OCI-LY3 (cell line): ENCODE data around the gene IL21R.

Source experiments
- H2AFZ ChIP-seq: fragments of 200-600, 300-600 bp; shearing (Covaris generic); 2 replicates; pipeline ENCODE4 v1.6.0; 2014; ENCODE audit warnings: antibody characterized with exemption, low read depth, low read length
- H3K27ac ChIP-seq: fragments of 200-600, 300-600 bp; sonication (generic); 2 replicates; pipeline ENCODE4 v1.5.1; 2014; ENCODE audit warnings: mild to moderate bottlenecking, low read length, moderate library complexity, mixed read lengths
- H3K27me3 ChIP-seq: fragments of 200-600, 300-600 bp; sonication (generic); 2 replicates; pipeline ENCODE4 v1.6.1; 2014; ENCODE audit warnings: low read depth, low read length, mixed read lengths
- H3K36me3 ChIP-seq: fragments of 200-600, 300-600 bp; sonication (generic); replicated peaks from 2 replicates; pipeline ENCODE3; 2014; ENCODE audit warnings: low read depth, low read length, mixed read lengths
- H3K4me1 ChIP-seq: fragments of 300-600, 200-600 bp; sonication (generic); 2 replicates; pipeline ENCODE4 v1.6.1; 2014; ENCODE audit warnings: low read length, mixed read lengths
- H3K4me2 ChIP-seq: fragments of 200-600, 300-600 bp; sonication (generic); 2 replicates; pipeline ENCODE4 v1.6.1; 2014; ENCODE audit warnings: low read length, mixed read lengths
- H3K4me3 ChIP-seq: fragments of 300-600, 200-600 bp; sonication (generic); 2 replicates; pipeline ENCODE4 v1.5.1; 2014; ENCODE audit warnings: antibody characterized with exemption, mild to moderate bottlenecking, low read length, moderate library complexity
- H3K79me2 ChIP-seq: fragments of 300-600, 200-600 bp; shearing (Covaris generic); 2 replicates; pipeline ENCODE4 v1.6.1; 2014; ENCODE audit warnings: mild to moderate bottlenecking, low read length, mixed read lengths
- H3K9ac ChIP-seq: fragments of 300-600, 200-600 bp; shearing (Covaris generic); 2 replicates; pipeline ENCODE4 v1.6.0; 2014; ENCODE audit warnings: mild to moderate bottlenecking, low read length, moderate library complexity
- H3K9me3 ChIP-seq: fragments of 200-600, 300-600 bp; shearing (Covaris generic); 2 replicates; pipeline ENCODE4 v1.6.1; 2014; ENCODE audit warnings: low read length, mixed read lengths; ENCODE audit not compliant: insufficient read depth
- H4K20me1 ChIP-seq: fragments of 200-600, 300-600 bp; sonication (generic); 2 replicates; pipeline ENCODE4 v1.6.1; 2016; ENCODE audit warnings: low read length, mixed read lengths; ENCODE audit not compliant: insufficient read depth
- CTCF ChIP-seq: fragments of 200-600, 300-600 bp; sonication (generic); IDR thresholded peaks from 2 replicates; pipeline ENCODE4 v1.5.1; 2014; ENCODE audit warnings: antibody characterized with exemption, low read length, low read depth
- EZH2phosphoT487 ChIP-seq: fragments of 200-600 bp; shearing (Covaris generic); IDR thresholded peaks from 2 replicates; pipeline ENCODE4 v1.6.1; 2018; ENCODE audit warnings: antibody characterized with exemption, mixed run types, low read depth

IL21R gene

GRCh38 chr16:27449434-27450195, 47.6 kb downstream of the IL21R start:
- H3K36me3 ChIP-seq, result peaks cover 85% of the 10 kb centered on the region
- peak overlapping the region; percentile 24; the same call in 1 of the 2 replicates for H3K4me3 ChIP-seq
- no peak overlapping the region for H2AFZ ChIP-seq
- H4K20me1 ChIP-seq, result peaks cover 16% of the 10 kb centered on the region; the same call in 1 of the 2 replicates
- peaks cover 5% of the 10 kb centered on the region; the same call in 1 of the 2 replicates for H3K79me2 ChIP-seq
- H3K4me2 ChIP-seq, result peak overlapping the region; percentile 58
- TF ChIP-seq EZH2phosphoT487 (no peak), CTCF (no peak)
- peaks cover 4% of the 10 kb centered on the region; the same call in 1 of the 2 replicates for H3K9me3 ChIP-seq
- H3K27me3 ChIP-seq, result no peaks in the 10 kb centered on the region
- peak overlapping the region; percentile 96 for H3K27ac ChIP-seq
- peak overlapping the region; percentile 46; the same call in 1 of the 2 replicates for H3K9ac ChIP-seq
- peaks cover 88% of the 10 kb centered on the region for H3K4me1 ChIP-seq

GRCh38 chr16:27450196-27450549, 48.2 kb downstream of the IL21R start:
- H4K20me1 ChIP-seq, result peaks cover 12% of the 10 kb centered on the region; the same call in 1 of the 2 replicates
- no peaks in the 10 kb centered on the region for H3K27me3 ChIP-seq
- no peak overlapping the region for H2AFZ ChIP-seq
- H3K79me2 ChIP-seq, result peaks cover 4% of the 10 kb centered on the region; the same call in 1 of the 2 replicates
- peak overlapping the region; percentile 50 for H3K4me2 ChIP-seq
- peak overlapping the region; percentile 19; the same call in 1 of the 2 replicates for H3K4me3 ChIP-seq
- peaks cover 90% of the 10 kb centered on the region for H3K4me1 ChIP-seq
- H3K9me3 ChIP-seq, result peaks cover 4% of the 10 kb centered on the region; the same call in 1 of the 2 replicates
- peak overlapping the region; percentile 96 for H3K27ac ChIP-seq
- H3K36me3 ChIP-seq, result peaks cover 80% of the 10 kb centered on the region
- H3K9ac ChIP-seq, result peak overlapping the region; percentile 64
- TF ChIP-seq CTCF (no peak), EZH2phosphoT487 (no peak)

DNA sequence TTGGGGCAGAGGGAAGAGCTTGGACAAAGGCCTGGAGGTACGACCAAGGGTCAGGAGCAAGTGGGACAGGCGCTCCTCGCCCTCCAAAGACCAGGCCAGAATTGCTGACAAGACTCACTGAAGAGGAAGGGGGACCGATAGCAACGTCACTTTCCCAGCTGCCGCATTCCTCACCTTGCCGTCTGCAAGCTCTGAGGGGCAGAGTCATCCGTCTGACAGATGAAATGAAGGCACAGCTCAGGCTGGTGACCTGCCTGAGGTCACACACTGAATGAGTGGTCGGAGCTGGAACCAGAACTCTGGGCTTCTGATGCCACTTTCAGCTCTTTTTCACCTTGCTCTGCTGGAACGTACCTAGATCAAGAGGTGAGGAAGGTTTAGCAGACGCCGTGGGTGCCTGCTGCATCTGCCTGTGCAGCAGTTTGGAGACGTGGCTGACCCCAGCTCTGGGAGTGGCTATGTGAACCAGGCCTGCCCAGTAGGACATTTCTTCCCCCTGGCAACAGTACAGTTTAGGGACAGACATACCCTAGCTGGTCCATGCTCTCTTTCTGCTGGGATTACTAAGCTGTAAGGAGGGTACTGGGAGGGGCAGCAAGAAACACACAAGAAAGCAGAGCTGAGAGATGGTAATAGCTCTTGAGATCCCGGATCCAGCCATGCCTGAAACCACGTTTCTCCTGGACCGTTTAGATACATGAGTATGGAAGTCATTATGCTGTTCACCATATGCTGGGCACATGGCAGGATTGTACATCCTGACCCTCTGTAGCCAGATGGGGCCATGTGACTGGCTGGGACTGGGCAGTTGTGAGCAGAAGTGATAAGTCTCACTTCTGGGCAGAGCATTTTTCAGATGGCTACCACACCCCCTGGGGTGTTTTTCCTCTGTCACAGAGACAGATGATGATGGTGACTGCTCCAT, 50.9 kb downstream of the IL21R start:
- no peaks in the 10 kb centered on the region for H3K27me3 ChIP-seq
- H4K20me1 ChIP-seq, result no peaks in the 10 kb centered on the region
- TF ChIP-seq EZH2phosphoT487 (no peak), CTCF (no peak)
- 0 out of 2 replicates have a peak, but pooled peaks cover 4% of the 10 kb centered on the region for H3K79me2 ChIP-seq
- peaks cover 79% of the 10 kb centered on the region for H3K4me1 ChIP-seq
- H3K4me3 ChIP-seq, result no peak overlapping the region
- peak overlapping the region; percentile 68 for H3K27ac ChIP-seq
- H3K9me3 ChIP-seq, result peaks cover 4% of the 10 kb centered on the region; the same call in 1 of the 2 replicates
- H3K9ac ChIP-seq, result no peak overlapping the region
- peaks cover 53% of the 10 kb centered on the region for H3K36me3 ChIP-seq
- H2AFZ ChIP-seq, result no peak overlapping the region
- no peak overlapping the region for H3K4me2 ChIP-seq

GRCh38 chr16:27453494-27453825, 51.5 kb downstream of the IL21R start:
- peak overlapping the region; percentile 68 for H3K27ac ChIP-seq
- H3K79me2 ChIP-seq, result 0 out of 2 replicates have a peak, but pooled peaks cover 4% of the 10 kb centered on the region
- H2AFZ ChIP-seq, result no peak overlapping the region
- H3K4me2 ChIP-seq, result no peak overlapping the region
- H3K4me1 ChIP-seq, result peaks cover 75% of the 10 kb centered on the region
- H3K4me3 ChIP-seq, result no peak overlapping the region
- H4K20me1 ChIP-seq, result no peaks in the 10 kb centered on the region
- peaks cover 50% of the 10 kb centered on the region for H3K36me3 ChIP-seq
- peaks cover 4% of the 10 kb centered on the region; the same call in 1 of the 2 replicates for H3K9me3 ChIP-seq
- H3K27me3 ChIP-seq, result no peaks in the 10 kb centered on the region
- H3K9ac ChIP-seq, result no peak overlapping the region
- TF ChIP-seq EZH2phosphoT487 (no peak), CTCF (no peak)
